GM23338 (cell line): Measurements from ENCODE around the gene MYH7.

Source experiments
- CREB1 ChIP-seq: fragments of 250-450 bp; sonication (Bioruptor Pico); IDR thresholded peaks from 2 replicates; pipeline ENCODE4 v1.5.0; 2020; ENCODE audit warnings: low read depth, mild to moderate bottlenecking, moderate library complexity
- EZH2 ChIP-seq: fragments of 200-600 bp; sonication (generic); IDR thresholded peaks from one replicate; pipeline ENCODE4 v1.8.0; 2017; ENCODE audit warnings: antibody characterized with exemption, mild to moderate bottlenecking, low read depth; ENCODE audit not compliant: unreplicated experiment
- POLR2AphosphoS5 ChIP-seq: IDR thresholded peaks from 2 replicates; pipeline ENCODE4 v1.6.1; 2016; ENCODE audit warnings: antibody characterized with exemption, low read depth
- TF ChIP-seq, protein P1 (sequence below), 2 experiments: fragments of 200-600 bp in 1 of 2; sonication (generic) in 1 of 2; conservative IDR thresholded peaks; 2 replicates each; pipeline versions ENCODE4 v1.5.1 to v1.6.1; 2016 to 2017; ENCODE audit warnings: antibody characterized with exemption in 2 of 2, low read depth in 2 of 2, mild to moderate bottlenecking in 2 of 2, moderate library complexity in 1 of 2

DNA sequence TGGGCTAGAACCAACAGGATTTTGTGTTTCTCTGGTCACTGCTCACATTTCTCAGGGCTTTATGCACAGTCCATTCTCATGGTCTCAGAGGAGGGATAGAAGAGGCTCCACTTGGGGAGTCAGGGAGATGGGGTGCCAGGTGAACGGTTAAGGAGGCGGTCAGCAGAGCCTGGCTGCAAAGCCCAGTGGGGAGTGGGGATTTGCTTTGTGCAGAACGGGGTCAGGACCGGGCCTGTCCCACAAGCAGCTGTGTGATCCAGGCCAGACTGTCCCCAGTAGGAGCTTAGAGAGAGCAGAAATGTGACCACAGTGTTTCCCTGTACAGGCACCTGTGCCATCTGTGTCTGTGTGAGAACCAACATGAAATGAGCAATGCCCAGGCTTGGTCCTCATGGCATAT, 54.5 kb downstream of the MYH7 start:
- TF ChIP-seq POLR2AphosphoS5 (no peak), CREB1 (CRISPR knock-in tag) (no peak), EZH2 (no peak)
- TF ChIP-seq, protein P1, sequence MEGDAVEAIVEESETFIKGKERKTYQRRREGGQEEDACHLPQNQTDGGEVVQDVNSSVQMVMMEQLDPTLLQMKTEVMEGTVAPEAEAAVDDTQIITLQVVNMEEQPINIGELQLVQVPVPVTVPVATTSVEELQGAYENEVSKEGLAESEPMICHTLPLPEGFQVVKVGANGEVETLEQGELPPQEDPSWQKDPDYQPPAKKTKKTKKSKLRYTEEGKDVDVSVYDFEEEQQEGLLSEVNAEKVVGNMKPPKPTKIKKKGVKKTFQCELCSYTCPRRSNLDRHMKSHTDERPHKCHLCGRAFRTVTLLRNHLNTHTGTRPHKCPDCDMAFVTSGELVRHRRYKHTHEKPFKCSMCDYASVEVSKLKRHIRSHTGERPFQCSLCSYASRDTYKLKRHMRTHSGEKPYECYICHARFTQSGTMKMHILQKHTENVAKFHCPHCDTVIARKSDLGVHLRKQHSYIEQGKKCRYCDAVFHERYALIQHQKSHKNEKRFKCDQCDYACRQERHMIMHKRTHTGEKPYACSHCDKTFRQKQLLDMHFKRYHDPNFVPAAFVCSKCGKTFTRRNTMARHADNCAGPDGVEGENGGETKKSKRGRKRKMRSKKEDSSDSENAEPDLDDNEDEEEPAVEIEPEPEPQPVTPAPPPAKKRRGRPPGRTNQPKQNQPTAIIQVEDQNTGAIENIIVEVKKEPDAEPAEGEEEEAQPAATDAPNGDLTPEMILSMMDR (conservative IDR thresholded peaks at IDR 0.05; ENCODE audit: low read depth in 2 of 2) = no peak
